NCI-H1092 treated with DMSO at 0.1 percent for 48 hours (cell line): ENCODE measurements around the gene CCSER1.
"Not testable (repeated sequence)": the region's sequence is repeated elsewhere in the genome, so short reads cannot be mapped to it uniquely, and the experiment has no call there.

ENCODE experiments used
- DNase-seq: peaks from one replicate; lab custom pipeline; 2025; lab: John Stamatoyannopoulos, UW

CCSER1 gene

DNA sequence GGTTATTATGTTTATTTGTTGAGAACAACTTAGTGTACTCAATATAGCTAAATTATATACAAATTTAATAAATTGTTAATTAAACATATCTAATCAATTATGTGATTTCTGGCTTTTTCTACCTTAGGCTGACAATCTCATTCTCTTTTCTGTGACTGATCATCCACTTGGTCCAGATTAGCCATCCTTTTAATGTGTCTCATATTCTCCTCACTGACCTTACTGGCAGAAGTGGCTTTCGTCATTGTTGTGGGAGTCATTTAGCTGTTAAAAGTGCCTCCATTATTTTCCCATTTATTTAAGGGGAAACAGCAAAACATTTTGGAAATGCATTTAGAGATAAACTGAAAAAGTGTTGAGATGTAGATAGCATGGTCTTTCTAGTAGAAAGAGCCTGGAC, 172.2 kb downstream of the CCSER1 start:
- DNase-seq = no peak

DNA sequence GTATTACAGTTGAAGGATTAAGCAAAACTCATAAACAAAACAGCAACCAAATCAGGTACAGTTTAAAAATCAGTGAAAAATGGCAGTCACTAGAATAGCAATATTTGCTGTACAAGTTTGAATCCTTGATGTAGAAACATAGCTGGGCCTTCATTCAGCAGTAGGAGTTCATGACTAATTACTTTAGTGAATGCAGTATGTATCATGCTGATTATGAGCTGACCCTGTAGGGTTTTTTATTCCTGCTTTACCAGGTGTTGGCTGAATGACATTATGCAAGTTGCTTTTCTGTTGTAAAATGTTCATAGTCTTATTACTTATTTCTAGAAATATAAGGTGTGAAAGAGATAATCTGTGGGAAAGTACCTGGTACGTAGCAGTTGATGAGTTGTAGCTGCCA, 179.6 kb downstream of the CCSER1 start:
- no peak for DNase-seq

- not testable (repeated sequence) for DNase-seq
Measured at GRCh38 chr4:90317140-90317539, 189.9 kb downstream of the CCSER1 start.

DNA sequence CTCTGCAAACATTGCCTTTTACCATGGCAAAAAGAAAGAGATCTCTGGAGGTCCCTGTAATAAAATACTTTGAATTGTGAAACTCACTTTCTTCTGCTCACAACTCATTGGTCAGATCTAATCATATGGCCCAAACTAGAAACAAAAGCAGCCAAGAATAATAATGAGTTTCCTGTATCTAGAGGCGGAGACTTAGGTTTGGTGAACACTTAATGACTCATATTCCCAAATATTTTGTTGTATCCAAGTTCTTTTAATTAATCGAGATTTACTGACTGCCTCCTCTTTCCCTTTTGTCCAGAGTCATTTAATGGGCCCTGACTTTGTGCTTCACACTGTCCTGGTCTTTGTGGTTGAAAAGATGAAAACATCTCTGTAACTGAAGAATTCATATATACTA, 190.6 kb downstream of the CCSER1 start:
- no peak for DNase-seq

GRCh38 chr4:90318193-90318592, 191.0 kb downstream of the CCSER1 start:
- no peak for DNase-seq

DNA sequence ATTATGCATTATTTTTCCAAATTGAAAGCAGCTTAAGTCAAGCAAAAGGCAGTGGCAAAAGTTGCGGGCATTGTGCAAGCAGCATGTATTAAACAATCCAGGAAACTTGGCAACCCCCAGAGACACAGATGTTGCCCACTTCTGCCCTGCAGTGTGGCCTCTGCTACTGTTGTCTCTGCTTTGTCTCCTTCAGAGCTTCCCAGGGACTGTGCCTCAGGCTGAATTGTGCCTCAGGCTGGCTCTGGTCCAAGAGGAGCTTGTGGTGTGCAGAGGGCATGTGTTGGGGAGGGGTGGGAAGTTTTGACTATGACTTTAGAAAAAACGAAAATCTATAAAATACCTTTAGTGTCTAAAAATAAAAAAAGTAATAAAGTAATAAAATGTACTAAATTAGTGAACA, 201.4 kb downstream of the CCSER1 start:
- DNase-seq = peak; percentile 39

GRCh38 chr4:90330546-90330945, 203.4 kb downstream of the CCSER1 start:
- no peak for DNase-seq

DNA sequence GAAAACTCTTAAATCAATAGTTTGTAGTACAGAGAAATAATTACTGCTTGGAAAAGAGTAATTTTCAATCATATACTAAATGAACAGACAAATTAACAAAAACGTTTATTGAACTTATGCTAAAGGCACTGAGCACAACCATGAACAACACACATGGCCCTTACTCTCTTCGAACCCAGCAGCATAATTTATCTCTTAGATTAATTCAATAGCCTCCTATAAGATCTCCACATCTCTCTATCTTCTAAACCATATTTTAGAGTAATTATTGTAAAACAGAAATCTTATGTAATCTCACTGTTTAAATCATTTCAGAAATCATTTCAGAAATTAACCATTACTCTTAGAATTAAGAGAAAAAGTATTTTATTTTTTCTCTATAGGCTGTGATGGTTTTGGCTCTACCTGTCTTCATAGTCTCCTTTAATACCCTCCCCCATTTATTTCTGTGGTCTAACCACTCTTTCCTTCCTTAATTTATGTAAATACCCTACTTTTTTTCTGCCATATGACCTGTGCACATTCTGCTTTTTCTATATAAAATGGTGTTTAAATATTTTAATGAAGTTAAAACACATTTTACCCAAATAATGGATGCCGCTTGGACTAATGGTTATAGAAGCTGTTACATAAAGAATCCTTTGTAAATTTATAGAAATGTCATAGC, 218.5 kb downstream of the CCSER1 start:
- DNase-seq = no peak

- no peak for DNase-seq
Measured at GRCh38 chr4:90349636-90350035, 222.4 kb downstream of the CCSER1 start.

- DNase-seq = peak; percentile 71
Measured at GRCh38 chr4:90357117-90357710, 230.0 kb downstream of the CCSER1 start.

DNA sequence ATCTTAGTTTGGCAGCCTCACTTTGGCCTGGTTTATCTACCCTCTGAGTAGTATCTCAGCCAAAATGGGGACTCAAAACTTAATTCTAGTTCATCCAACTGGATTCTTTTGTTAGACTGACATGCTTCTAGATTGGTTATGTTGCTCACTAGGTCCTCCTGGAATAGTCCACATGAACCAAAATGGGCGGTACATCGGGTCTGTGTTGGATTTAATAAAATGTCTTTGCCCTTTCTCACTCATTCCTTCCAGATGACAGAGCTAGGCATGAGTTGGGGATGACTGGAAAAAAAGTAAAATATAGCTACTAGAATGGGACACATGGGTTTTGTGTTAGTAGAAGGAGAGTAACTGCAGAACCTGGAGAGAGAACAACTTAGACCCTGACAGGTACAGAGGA, 247.9 kb downstream of the CCSER1 start:
- DNase-seq = no peak

DNA sequence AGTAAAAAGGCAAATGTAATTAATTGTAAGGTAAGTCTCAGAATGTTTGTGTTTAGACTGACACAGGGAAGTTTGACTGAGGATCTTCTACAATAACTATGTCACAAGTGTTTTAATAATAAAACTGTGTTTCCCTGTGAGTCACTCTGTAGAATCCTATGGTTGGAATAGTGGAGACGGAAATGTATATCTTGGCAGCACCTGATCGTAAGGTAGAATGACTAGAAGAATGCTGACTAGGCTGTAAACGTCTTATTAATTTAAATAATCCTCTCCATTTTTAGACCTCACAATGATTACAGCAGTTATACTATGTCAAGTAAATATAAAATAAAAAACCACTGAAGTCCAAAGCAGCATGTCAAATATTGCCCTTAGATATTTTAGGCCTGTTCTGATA, 266.0 kb downstream of the CCSER1 start:
- no peak for DNase-seq

DNA sequence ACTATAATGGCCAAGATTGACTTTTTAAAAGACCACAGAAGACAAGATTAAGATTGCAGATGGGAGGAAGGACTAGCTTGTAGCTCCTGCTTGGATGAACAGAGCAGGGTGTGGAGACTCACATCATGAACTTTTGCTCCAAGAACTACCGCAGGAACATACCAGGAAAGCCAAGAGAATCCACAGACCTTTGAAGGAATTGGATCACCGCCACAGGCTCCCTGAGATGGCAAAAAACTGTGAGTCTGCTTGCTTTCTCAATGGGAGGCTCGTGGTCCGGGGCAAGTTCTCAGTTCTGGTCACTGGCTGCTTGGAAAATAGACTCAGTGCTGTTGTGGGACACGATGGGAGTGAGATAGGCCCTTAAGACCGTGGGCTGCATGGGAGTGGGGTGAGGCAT, 276.6 kb downstream of the CCSER1 start:
- DNase-seq = no peak

DNA sequence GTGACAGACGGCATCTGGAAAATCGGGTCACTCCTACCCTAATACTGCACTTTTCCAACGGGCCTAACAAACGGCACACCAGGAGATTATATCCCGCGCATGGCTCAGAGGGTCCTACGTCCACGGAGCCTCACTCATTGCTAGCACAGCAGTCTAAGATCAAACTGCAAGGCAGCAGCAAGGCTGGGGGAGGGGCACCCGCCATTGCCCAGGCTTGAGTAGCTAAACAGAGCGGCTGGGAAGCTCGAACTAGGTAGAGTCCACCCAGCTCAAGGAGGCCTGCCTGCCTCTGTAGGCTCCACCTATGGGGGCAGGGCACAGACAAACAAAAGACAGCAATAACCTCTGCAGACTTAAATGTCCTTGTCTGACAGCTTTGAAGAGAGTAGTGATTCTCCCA, 280.7 kb downstream of the CCSER1 start:
- not testable (repeated sequence) for DNase-seq

GRCh38 chr4:90412786-90413185, 285.6 kb downstream of the CCSER1 start:
- DNase-seq = not testable (repeated sequence)

GRCh38 chr4:90415116-90415515, 287.9 kb downstream of the CCSER1 start:
- DNase-seq = no peak

DNA sequence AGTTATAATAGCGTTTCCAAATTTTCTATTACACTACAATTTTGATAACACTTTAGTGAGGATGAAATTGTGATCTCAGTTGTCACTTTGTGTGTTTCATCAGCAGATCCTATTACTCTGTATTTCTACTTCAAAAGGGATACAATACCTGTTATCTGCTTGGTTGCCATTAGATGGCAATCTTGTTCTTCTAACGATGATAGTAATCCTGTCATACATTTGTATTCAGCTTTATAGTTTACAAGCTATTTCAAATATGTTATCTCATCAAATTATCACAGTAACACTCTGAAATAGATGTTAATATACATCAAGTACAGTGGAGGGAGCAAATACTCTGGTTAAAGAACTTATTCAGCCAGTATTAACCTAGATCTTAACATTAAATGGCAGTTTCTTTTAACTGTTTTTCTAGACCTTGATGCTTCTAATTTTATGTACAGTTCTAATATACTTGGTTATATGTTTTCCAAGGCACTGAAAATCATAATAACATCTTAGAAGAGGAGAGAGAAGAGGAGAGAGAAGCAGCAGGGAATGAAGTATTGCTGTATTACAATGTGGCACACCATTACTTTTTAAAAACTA, 292.0 kb downstream of the CCSER1 start:
- DNase-seq = peak; percentile 62

GRCh38 chr4:90421161-90421560, 294.0 kb downstream of the CCSER1 start:
- DNase-seq = no peak

DNA sequence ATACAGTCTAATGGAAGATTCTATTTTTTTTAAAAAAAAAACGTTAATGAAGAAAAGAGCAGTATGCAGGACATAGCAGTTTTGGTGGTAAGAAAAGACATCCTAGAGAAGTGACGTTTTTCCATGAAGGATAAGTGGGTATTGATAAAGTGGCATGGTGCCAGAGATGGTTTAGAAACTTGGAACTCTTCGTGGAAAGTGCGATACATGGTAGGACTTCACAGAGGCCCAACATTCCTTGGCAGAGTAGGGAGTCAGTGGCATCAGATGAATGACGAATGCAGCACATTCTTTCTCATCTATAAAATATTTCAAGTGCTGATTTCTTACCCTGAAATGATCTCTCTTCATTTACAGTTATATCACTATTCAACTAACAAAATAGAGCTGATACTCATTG, 298.7 kb downstream of the CCSER1 start:
- no peak for DNase-seq

DNA sequence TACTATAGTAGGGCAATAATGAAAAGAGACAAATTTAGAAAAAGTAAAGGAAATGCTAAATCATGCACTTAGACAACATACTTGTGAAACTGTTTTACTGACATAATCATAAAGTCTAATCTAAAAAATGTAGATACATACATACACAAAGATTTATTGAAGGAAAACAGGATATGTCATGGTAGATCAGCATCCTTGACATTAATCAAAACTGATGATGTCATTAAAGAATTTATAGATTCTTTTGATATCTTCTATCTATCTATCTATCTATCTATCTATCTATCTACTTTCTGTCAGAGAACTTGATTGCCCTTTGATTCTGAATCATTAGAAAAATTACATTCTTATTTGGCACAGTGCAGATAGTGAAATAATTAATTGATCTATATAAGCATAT, 311.3 kb downstream of the CCSER1 start:
- no peak for DNase-seq

DNA sequence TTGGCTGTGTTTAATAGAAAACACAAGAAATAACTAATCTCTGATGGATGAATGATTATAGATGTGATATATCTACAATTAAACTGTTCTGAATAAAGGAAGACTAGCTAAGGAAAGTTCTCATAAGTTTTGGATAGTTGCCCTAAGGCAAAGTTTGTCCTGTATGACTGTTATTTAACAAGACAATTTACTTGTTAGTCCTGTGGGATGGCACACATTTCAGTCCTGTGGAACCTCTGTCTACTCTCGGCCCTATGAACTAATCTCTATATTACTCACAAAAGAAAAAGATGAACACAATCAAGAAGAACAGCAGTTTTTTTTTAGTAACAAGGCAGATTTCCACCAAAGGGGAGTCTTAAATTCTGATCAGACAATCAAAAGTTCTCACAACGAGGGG, 314.6 kb downstream of the CCSER1 start:
- DNase-seq = no peak

DNA sequence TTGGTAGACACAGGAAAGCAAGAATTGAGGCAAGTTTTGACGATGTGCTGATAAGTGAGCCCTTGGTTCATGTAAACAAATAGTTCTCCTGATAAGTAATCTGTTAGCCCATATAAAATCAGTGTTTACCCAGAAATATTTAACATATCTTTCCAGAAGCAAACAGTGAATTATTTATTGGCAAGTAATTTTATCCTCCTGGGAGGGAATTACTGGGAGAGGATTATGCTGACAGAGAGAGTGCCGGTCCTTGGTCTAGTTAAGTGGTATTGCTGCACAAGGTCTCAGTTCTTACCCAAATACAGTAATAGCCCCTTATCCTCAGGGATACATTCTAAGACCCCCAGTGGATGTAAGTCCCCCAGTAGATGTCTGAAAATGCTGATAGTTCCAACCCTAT, 315.4 kb downstream of the CCSER1 start:
- no peak for DNase-seq

- no peak for DNase-seq
Measured at GRCh38 chr4:90443231-90443630, 316.0 kb downstream of the CCSER1 start.

GRCh38 chr4:90444904-90445303, 317.7 kb downstream of the CCSER1 start:
- DNase-seq = no peak
